BE2C (cell line): ENCODE measurements around the gene PCYT1B.

Experiments
- DNase-seq: peaks from one replicate; pipeline ENCODE4 v3.0.0-alpha.2; 2020
- H3K27me3 ChIP-seq: fragments of 250-450 bp; sonication (Bioruptor Pico); 2 replicates; pipeline ENCODE4 v1.5.1; 2020; ENCODE audit warnings: mild to moderate bottlenecking
- H3K36me3 ChIP-seq: fragments of 250-450 bp; sonication (Bioruptor Pico); 2 replicates; pipeline ENCODE4 v1.5.1; 2020; ENCODE audit warnings: mild to moderate bottlenecking
- H3K4me1 ChIP-seq: fragments of 250-450 bp; sonication (Bioruptor Pico); 2 replicates; pipeline ENCODE4 v1.5.1; 2020
- H3K4me3 ChIP-seq: 2 replicates; pipeline ENCODE4 v1.5.1; 2011; ENCODE audit warnings: low read depth, low read length
- H3K9me3 ChIP-seq: fragments of 250-450 bp; sonication (Bioruptor Pico); 2 replicates; pipeline ENCODE4 v1.5.1; 2020
- CTCF ChIP-seq: IDR thresholded peaks from 2 replicates; pipeline ENCODE4 v1.5.1; 2012; ENCODE audit warnings: mild to moderate bottlenecking, low read depth, low read length

PCYT1B gene

GRCh38 chrX:24563291-24564010 lies 83.7 kb downstream of the PCYT1B start:
- TF ChIP-seq CTCF = no peak
- no peak overlapping the region for H3K4me3 ChIP-seq
- H3K9me3 ChIP-seq = no peaks in the 10 kb centered on the region
- H3K27me3 ChIP-seq = no peaks in the 10 kb centered on the region
- DNase-seq = no peak
- no peaks in the 10 kb centered on the region for H3K4me1 ChIP-seq
- no peaks in the 10 kb centered on the region for H3K36me3 ChIP-seq

- Histone ChIP-seq H3K27me3 (no peaks in the 10 kb centered on the region), H3K4me3 (no peak overlapping the region), H3K4me1 (no peaks in the 10 kb centered on the region), H3K36me3 (no peaks in the 10 kb centered on the region), H3K9me3 (no peaks in the 10 kb centered on the region)
- no peak for DNase-seq
- peak; percentile 22; the same call in 1 of the 2 replicates for TF ChIP-seq CTCF
These were observed 86.0 kb downstream of the PCYT1B start for GRCh38 chrX:24561121-24561520.

GRCh38 chrX:24553011-24553410 lies 94.1 kb downstream of the PCYT1B start:
- Histone ChIP-seq H3K4me3 (no peak overlapping the region), H3K27me3 (no peaks in the 10 kb centered on the region), H3K4me1 (no peaks in the 10 kb centered on the region), H3K36me3 (no peaks in the 10 kb centered on the region), H3K9me3 (no peaks in the 10 kb centered on the region)
- DNase-seq = no peak
- no peak for TF ChIP-seq CTCF

- Histone ChIP-seq H3K4me3 (no peak overlapping the region), H3K27me3 (no peaks in the 10 kb centered on the region), H3K9me3 (no peaks in the 10 kb centered on the region), H3K4me1 (no peaks in the 10 kb centered on the region), H3K36me3 (no peaks in the 10 kb centered on the region)
- no peak for TF ChIP-seq CTCF
- no peak for DNase-seq
These were observed 97.0 kb downstream of the PCYT1B start for GRCh38 chrX:24550166-24550565.

GRCh38 chrX:24547961-24548360 lies 99.2 kb downstream of the PCYT1B start:
- H3K27me3 ChIP-seq = no peaks in the 10 kb centered on the region
- no peak for DNase-seq
- H3K36me3 ChIP-seq = no peaks in the 10 kb centered on the region
- H3K9me3 ChIP-seq = no peaks in the 10 kb centered on the region
- no peak overlapping the region for H3K4me3 ChIP-seq
- H3K4me1 ChIP-seq = no peaks in the 10 kb centered on the region
- no peak for TF ChIP-seq CTCF

- no peak for TF ChIP-seq CTCF
- no peaks in the 10 kb centered on the region for H3K27me3 ChIP-seq
- H3K9me3 ChIP-seq = no peaks in the 10 kb centered on the region
- no peak for DNase-seq
- H3K4me1 ChIP-seq = no peaks in the 10 kb centered on the region
- H3K36me3 ChIP-seq = no peaks in the 10 kb centered on the region
- no peak overlapping the region for H3K4me3 ChIP-seq
These were observed 104.4 kb downstream of the PCYT1B start for GRCh38 chrX:24542756-24543155.
